Astrocyte (in vitro differentiated cells and primary cell): ENCODE data around the gene RNASE1. TPM values are rescaled to one million over a fixed set of nuclear protein-coding genes. Genes with fewer than 3 reads are reported as not detected.

ENCODE experiments used
- DNase-seq: peaks from one replicate; pipeline ENCODE4 v3.0.0-alpha.2; 2010; ENCODE audit warnings: low read depth
- FAIRE-seq: peaks from 2 replicates; lab custom pipeline; 2011; peaks lifted over from hg19 to GRCh38; lab: Jason Lieb, UNC
- H2AFZ ChIP-seq: 2 replicates; pipeline ENCODE4 v1.6.0; 2012; ENCODE audit warnings: low read depth, low read length, inconsistent platforms
- H3K27ac ChIP-seq: 2 replicates; pipeline ENCODE4 v1.5.1; 2011; ENCODE audit warnings: low read depth, low read length, inconsistent platforms
- H3K27me3 ChIP-seq: 2 replicates; pipeline ENCODE4 v1.6.0; 2011; ENCODE audit warnings: low read length, inconsistent platforms; ENCODE audit not compliant: insufficient read depth
- H3K36me3 ChIP-seq: 2 replicates; pipeline ENCODE4 v1.5.1; 2011; ENCODE audit warnings: low read length, inconsistent platforms; ENCODE audit not compliant: insufficient read depth
- H3K4me1 ChIP-seq: 2 replicates; pipeline ENCODE4 v1.5.1; 2011; ENCODE audit warnings: low read length, inconsistent platforms; ENCODE audit not compliant: insufficient read depth
- H3K4me2 ChIP-seq: 2 replicates; pipeline ENCODE4 v1.6.0; 2012; ENCODE audit warnings: low read length, inconsistent platforms
- H3K4me3 ChIP-seq: 2 replicates; pipeline ENCODE4 v1.5.1; 2011; ENCODE audit warnings: low read depth, mild to moderate bottlenecking, low read length, inconsistent platforms; ENCODE audit not compliant: insufficient read depth
- H3K79me2 ChIP-seq: 2 replicates; pipeline ENCODE4 v1.6.0; 2012; ENCODE audit warnings: mild to moderate bottlenecking, low read length, inconsistent platforms; ENCODE audit not compliant: insufficient read depth
- H3K9ac ChIP-seq: 2 replicates; pipeline ENCODE4 v1.6.0; 2012; ENCODE audit warnings: mild to moderate bottlenecking, low read length, inconsistent platforms
- H3K9me3 ChIP-seq: 2 replicates; pipeline ENCODE4 v1.5.1; 2012; ENCODE audit warnings: low read depth, mild to moderate bottlenecking, low read length, inconsistent platforms; ENCODE audit not compliant: insufficient read depth
- H4K20me1 ChIP-seq: 2 replicates; pipeline ENCODE4 v1.6.0; 2012; ENCODE audit warnings: low read length, inconsistent platforms; ENCODE audit not compliant: insufficient read depth
- H3K27ac Mint-ChIP-seq: one replicate; pipeline ENCODE4 v1.8.0; 2021; ENCODE audit warnings: mild to moderate bottlenecking, mixed read lengths; ENCODE audit not compliant: unreplicated experiment
- H3K27me3 Mint-ChIP-seq: one replicate; pipeline ENCODE4 v1.8.0; 2021; ENCODE audit warnings: low read depth, mixed read lengths; ENCODE audit not compliant: unreplicated experiment
- H3K36me3 Mint-ChIP-seq: one replicate; pipeline ENCODE4 v1.8.0; 2021; ENCODE audit warnings: low read depth, mixed read lengths; ENCODE audit not compliant: unreplicated experiment
- H3K4me1 Mint-ChIP-seq: one replicate; pipeline ENCODE4 v1.8.0; 2021; ENCODE audit warnings: low read depth, mixed read lengths; ENCODE audit not compliant: unreplicated experiment
- H3K4me3 Mint-ChIP-seq: one replicate; pipeline ENCODE4 v1.8.0; 2021; ENCODE audit warnings: mild to moderate bottlenecking, moderate library complexity, mixed read lengths; ENCODE audit not compliant: unreplicated experiment
- H3K9me3 Mint-ChIP-seq: one replicate; pipeline ENCODE4 v1.8.0; 2021; ENCODE audit warnings: mild to moderate bottlenecking, mixed read lengths; ENCODE audit not compliant: unreplicated experiment
- CTCF ChIP-seq: IDR thresholded peaks from 2 replicates; pipeline ENCODE4 v1.5.1; 2011; ENCODE audit warnings: low read depth, mild to moderate bottlenecking, inconsistent platforms, low read length, moderate library complexity; ENCODE audit not compliant: insufficient read depth
- EZH2 ChIP-seq: IDR thresholded peaks from 2 replicates; pipeline ENCODE4 v1.6.1; 2012; ENCODE audit warnings: mild to moderate bottlenecking, low read length, inconsistent platforms; ENCODE audit not compliant: insufficient read depth
- total RNA-seq: library from RNA; stranded (reverse); gene quantifications from 2 replicates; pipeline ENCODE4 v1.2.1, GENCODE V29; 2021

RNASE1 gene
- total RNA-seq, 1 donor from 2014 or later: 4.7 TPM

- Histone ChIP-seq H3K9ac (no peak overlapping the region), H3K27me3 (no peaks in the 10 kb centered on the region), H2AFZ (no peak overlapping the region), H3K4me3 (no peak overlapping the region), H3K79me2 (no peaks in the 10 kb centered on the region), H3K27ac (no peak overlapping the region), H3K4me2 (no peak overlapping the region), H3K4me1 (no peaks in the 10 kb centered on the region), H3K36me3 (no peaks in the 10 kb centered on the region), H3K9me3 (no peaks in the 10 kb centered on the region), H4K20me1 (no peaks in the 10 kb centered on the region)
- TF ChIP-seq CTCF (no peak), EZH2 (no peak)
- Mint-ChIP-seq H3K9me3 (peaks cover 8% of the 10 kb centered on the region), H3K27ac (no peak overlapping the region), H3K4me1 (no peaks in the 10 kb centered on the region), H3K27me3 (peaks cover 7% of the 10 kb centered on the region), H3K4me3 (no peak overlapping the region), H3K36me3 (no peaks in the 10 kb centered on the region)
- FAIRE-seq (no peak), DNase-seq (no peak)
Observed at GRCh38 chr14:20837831-20838230, 35.2 kb upstream of the RNASE1 start.

GRCh38 chr14:20836668-20837338, 34.2 kb upstream of the RNASE1 start:
- H3K4me2 ChIP-seq: no peak overlapping the region
- H3K4me1 Mint-ChIP-seq: no peaks in the 10 kb centered on the region
- DNase-seq: no peak
- TF ChIP-seq EZH2 (no peak), CTCF (peak; percentile 31)
- no peaks in the 10 kb centered on the region for H4K20me1 ChIP-seq
- no peaks in the 10 kb centered on the region for H3K36me3 ChIP-seq
- no peak overlapping the region for H3K4me3 ChIP-seq
- H3K4me1 ChIP-seq: no peaks in the 10 kb centered on the region
- H3K79me2 ChIP-seq: no peaks in the 10 kb centered on the region
- no peaks in the 10 kb centered on the region for H3K9me3 ChIP-seq
- H3K9ac ChIP-seq: no peak overlapping the region
- H3K9me3 Mint-ChIP-seq: peaks cover 8% of the 10 kb centered on the region
- no peak overlapping the region for H3K4me3 Mint-ChIP-seq
- no peak overlapping the region for H2AFZ ChIP-seq
- no peak for FAIRE-seq
- no peaks in the 10 kb centered on the region for H3K27me3 ChIP-seq
- no peak overlapping the region for H3K27ac ChIP-seq
- peaks cover 7% of the 10 kb centered on the region for H3K27me3 Mint-ChIP-seq
- no peaks in the 10 kb centered on the region for H3K36me3 Mint-ChIP-seq
- peak overlapping the region; percentile 28 for H3K27ac Mint-ChIP-seq

GRCh38 chr14:20834899-20835298, 32.3 kb upstream of the RNASE1 start:
- H4K20me1 ChIP-seq: no peaks in the 10 kb centered on the region
- TF ChIP-seq EZH2 (no peak), CTCF (no peak)
- no peak for FAIRE-seq
- H3K79me2 ChIP-seq: no peaks in the 10 kb centered on the region
- Mint-ChIP-seq H3K9me3 (peaks cover 8% of the 10 kb centered on the region), H3K27ac (no peak overlapping the region), H3K27me3 (peaks cover 7% of the 10 kb centered on the region), H3K4me3 (no peak overlapping the region), H3K36me3 (no peaks in the 10 kb centered on the region), H3K4me1 (no peaks in the 10 kb centered on the region)
- H3K9me3 ChIP-seq: no peaks in the 10 kb centered on the region
- no peak overlapping the region for H3K27ac ChIP-seq
- DNase-seq: no peak
- no peaks in the 10 kb centered on the region for H3K4me1 ChIP-seq
- no peak overlapping the region for H3K9ac ChIP-seq
- H3K4me3 ChIP-seq: no peak overlapping the region
- H3K4me2 ChIP-seq: no peak overlapping the region
- H2AFZ ChIP-seq: no peak overlapping the region
- no peaks in the 10 kb centered on the region for H3K36me3 ChIP-seq
- no peaks in the 10 kb centered on the region for H3K27me3 ChIP-seq
